ENCODE measurements around the gene PTPN7.

Gene PTPN7

DNA sequence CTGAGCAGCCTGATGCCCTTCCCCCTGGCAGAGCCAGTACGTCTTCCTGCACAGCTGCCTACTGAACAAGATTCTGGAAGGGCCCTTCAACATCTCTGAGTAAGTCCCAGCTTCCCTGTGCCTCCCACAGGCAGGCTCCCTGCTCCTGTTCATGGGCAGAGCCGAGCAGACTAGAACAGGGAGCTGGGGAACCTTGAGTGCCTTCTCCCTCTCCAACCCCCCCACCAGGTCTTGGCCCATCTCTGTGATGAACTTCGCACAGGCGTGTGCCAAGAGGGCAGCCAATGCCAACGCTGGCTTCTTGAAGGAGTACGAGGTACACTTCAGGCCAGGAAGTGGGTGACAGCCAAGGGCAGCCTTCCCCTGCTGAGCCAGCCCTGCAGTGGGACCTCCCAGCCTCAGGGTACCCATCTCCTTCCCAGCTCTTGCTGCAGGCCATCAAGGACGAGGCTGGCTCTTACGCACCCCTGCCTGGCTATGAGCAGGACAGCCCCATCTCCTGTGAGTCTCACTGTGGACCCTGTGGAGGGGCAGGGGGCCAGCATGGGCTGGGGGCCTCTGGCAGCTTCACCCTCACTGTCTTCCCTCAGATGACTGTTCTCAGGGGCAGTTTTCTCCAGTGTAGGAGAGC is 26.8 kb upstream of the PTPN7 start:
- Histone ChIP-seq H3K9me3 (ENCODE audit: insufficient read depth, low read length) (no peaks in the 10 kb centered on the region), H3K27me3 (ENCODE audit: low read length) (no peaks in the 10 kb centered on the region), H3K27ac (ENCODE audit: low read depth, low read length) (no peak overlapping the region), H3K9ac (ENCODE audit: low read length) (no peak overlapping the region), H3K79me2 (ENCODE audit: insufficient read depth, low read length) (no peaks in the 10 kb centered on the region), H4K20me1 (ENCODE audit: low read depth, low read length) (no peaks in the 10 kb centered on the region), H3F3A (ENCODE audit: insufficient read depth) (no peaks in the 10 kb centered on the region), H3K36me3 (ENCODE audit: low read length) (no peaks in the 10 kb centered on the region), H3K4me2 (ENCODE audit: low read depth, low read length, poor library complexity, severe bottlenecking) (no peak overlapping the region), H2AFZ (ENCODE audit: low read depth, low read length, severe bottlenecking) (no peak overlapping the region), H3K4me3 (ENCODE audit: insufficient read depth, low read length, poor library complexity, severe bottlenecking) (no peak overlapping the region), H3K9me2 (replicated peaks; ENCODE audit: insufficient read depth, low read length) (no peaks in the 10 kb centered on the region)
- TF ChIP-seq EZH2phosphoT487 (conservative IDR thresholded peaks at IDR 0.05; ENCODE audit: low read length) = no peak
- TF ChIP-seq CTCF (IDR thresholded peaks at IDR 0.05; ENCODE audit: insufficient read depth, low read length, poor library complexity, severe bottlenecking) = no peak

DNA sequence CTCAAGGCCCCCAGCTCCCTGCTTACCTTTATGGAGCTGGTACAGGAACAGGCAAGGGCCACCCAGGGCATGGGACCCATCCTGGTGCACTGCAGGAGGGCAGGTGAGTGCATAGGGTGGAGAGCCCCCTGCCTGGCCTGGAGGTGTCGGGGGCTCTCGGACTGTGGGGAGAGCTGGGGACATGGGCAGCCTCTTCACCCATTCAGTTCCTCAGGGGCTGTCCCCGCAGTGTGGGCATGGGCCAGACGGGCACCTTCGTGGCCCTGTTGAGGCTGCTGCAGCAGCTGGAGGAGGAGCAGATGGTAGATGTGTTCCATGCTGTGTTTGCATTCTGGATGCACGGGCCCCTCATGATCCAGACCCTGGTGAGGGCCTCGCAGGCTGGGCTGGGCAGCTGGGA is 25.9 kb upstream of the PTPN7 start:
- Histone ChIP-seq H3K4me3 (ENCODE audit: insufficient read depth, low read length, poor library complexity, severe bottlenecking) (no peak overlapping the region), H4K20me1 (ENCODE audit: low read depth, low read length) (no peaks in the 10 kb centered on the region), H3K9me3 (ENCODE audit: insufficient read depth, low read length) (no peaks in the 10 kb centered on the region), H3K9ac (ENCODE audit: low read length) (no peak overlapping the region), H3K36me3 (ENCODE audit: low read length) (no peaks in the 10 kb centered on the region), H3K4me2 (ENCODE audit: low read depth, low read length, poor library complexity, severe bottlenecking) (no peak overlapping the region), H3K9me2 (replicated peaks; ENCODE audit: insufficient read depth, low read length) (no peaks in the 10 kb centered on the region), H3K79me2 (ENCODE audit: insufficient read depth, low read length) (no peaks in the 10 kb centered on the region), H3K27me3 (ENCODE audit: low read length) (no peaks in the 10 kb centered on the region), H3K27ac (ENCODE audit: low read depth, low read length) (no peak overlapping the region), H2AFZ (ENCODE audit: low read depth, low read length, severe bottlenecking) (no peak overlapping the region), H3F3A (ENCODE audit: insufficient read depth) (no peaks in the 10 kb centered on the region)
- no peak for TF ChIP-seq EZH2phosphoT487 (conservative IDR thresholded peaks at IDR 0.05; ENCODE audit: low read length)

- TF ChIP-seq CTCF (IDR thresholded peaks at IDR 0.05; ENCODE audit: insufficient read depth, low read length, poor library complexity, severe bottlenecking) (peak; percentile 90), EZH2phosphoT487 (conservative IDR thresholded peaks at IDR 0.05; ENCODE audit: low read length) (no peak)
- H3K36me3 ChIP-seq (ENCODE audit: low read length) = no peaks in the 10 kb centered on the region
- no peaks in the 10 kb centered on the region for H3K9me2 ChIP-seq (replicated peaks; ENCODE audit: insufficient read depth, low read length)
- no peaks in the 10 kb centered on the region for H4K20me1 ChIP-seq (ENCODE audit: low read depth, low read length)
- no peak overlapping the region for H3K4me3 ChIP-seq (ENCODE audit: insufficient read depth, low read length, poor library complexity, severe bottlenecking)
- no peaks in the 10 kb centered on the region for H3F3A ChIP-seq (ENCODE audit: insufficient read depth)
- no peak overlapping the region for H2AFZ ChIP-seq (ENCODE audit: low read depth, low read length, severe bottlenecking)
- no peak overlapping the region for H3K4me2 ChIP-seq (ENCODE audit: low read depth, low read length, poor library complexity, severe bottlenecking)
- H3K9ac ChIP-seq (ENCODE audit: low read length) = no peak overlapping the region
- H3K27ac ChIP-seq (ENCODE audit: low read depth, low read length) = no peak overlapping the region
- no peaks in the 10 kb centered on the region for H3K79me2 ChIP-seq (ENCODE audit: insufficient read depth, low read length)
- H3K27me3 ChIP-seq (ENCODE audit: low read length) = no peaks in the 10 kb centered on the region
- H3K9me3 ChIP-seq (ENCODE audit: insufficient read depth, low read length) = no peaks in the 10 kb centered on the region
These were observed 24.5 kb upstream of the PTPN7 start for GRCh38 chr1:202184750-202185460.
